ENCODE measurements around the gene USH1G. TPM values are rescaled to one million over a fixed set of nuclear protein-coding genes. Genes with fewer than 3 reads are reported as not detected.
A peak's percentile ranks its signal among the peaks of the same experiment; 100 is the strongest.
"Not testable (repeated sequence)": the region's sequence is repeated elsewhere in the genome, so short reads cannot be mapped to it uniquely, and the experiment has no call there.

The USH1G gene
- polyA plus RNA-seq, 4 donors, result 0.44 to 0.90 (median 0.75) TPM

GRCh38 chr17:74877592-74878548 is 45.2 kb downstream of the USH1G start:
- DNase-seq (ENCODE audit: low read depth in 4 of 4, low spot score in 2 of 4), result no peak

DNA sequence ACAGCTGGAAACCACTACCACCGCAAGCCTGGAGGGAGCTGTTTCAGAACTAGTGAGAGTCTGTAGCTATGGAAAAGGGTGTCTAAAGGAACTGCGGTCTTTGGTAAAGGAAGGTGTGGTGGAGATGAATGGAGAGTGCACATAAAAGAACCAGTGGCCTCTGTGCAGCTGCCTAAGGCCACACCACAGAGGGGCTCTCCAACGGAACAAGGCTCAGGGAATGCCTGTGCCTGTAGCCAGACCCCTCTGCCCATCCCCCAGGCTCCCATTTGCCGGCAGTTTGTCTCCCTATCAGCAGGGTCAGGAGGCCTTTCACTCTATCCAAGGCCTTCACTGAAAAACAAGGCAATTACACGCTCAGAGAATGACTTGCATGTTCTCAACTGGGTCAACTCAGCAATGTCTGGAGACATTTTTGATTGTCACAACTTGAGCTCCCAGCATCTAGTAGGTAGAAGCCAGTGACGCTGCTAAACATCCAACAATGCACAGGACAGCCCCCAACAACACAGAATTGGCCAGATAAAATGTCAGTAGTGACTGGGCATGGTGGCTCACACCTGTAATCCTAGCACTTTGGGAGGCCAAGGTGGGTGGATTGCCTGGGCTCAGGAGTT is 47.0 kb downstream of the USH1G start:
- DNase-seq (ENCODE audit: low read depth in 4 of 4, low spot score in 2 of 4), result no peak

- DNase-seq (ENCODE audit: low read depth in 4 of 4, low spot score in 2 of 4), result no peak
These were observed 47.7 kb downstream of the USH1G start for GRCh38 chr17:74875155-74875976.

DNA sequence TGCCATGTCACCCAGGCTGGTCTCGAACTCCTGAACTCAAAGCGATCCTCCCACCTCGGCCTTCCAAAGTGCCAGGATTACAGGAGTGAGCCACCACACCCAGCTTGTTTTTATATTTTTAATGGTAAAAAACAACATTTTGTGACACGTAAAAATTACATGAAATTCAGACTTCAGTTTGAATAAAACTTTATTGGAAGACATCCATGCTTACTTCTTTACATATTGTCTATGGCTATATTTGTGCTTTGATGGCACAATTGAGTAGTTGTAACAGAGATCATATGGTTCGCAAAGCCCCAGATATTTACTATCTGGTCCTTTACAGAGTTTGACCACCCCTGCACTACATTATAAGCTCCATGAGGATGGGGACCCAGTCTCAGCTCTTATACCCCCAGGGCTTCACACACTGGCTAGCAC is 48.4 kb downstream of the USH1G start:
- DNase-seq (ENCODE audit: low read depth in 4 of 4, low spot score in 2 of 4), result no peak

- no peak for DNase-seq (ENCODE audit: low read depth in 4 of 4, low spot score in 2 of 4)
These were observed 49.0 kb downstream of the USH1G start for GRCh38 chr17:74873874-74874614.

DNA sequence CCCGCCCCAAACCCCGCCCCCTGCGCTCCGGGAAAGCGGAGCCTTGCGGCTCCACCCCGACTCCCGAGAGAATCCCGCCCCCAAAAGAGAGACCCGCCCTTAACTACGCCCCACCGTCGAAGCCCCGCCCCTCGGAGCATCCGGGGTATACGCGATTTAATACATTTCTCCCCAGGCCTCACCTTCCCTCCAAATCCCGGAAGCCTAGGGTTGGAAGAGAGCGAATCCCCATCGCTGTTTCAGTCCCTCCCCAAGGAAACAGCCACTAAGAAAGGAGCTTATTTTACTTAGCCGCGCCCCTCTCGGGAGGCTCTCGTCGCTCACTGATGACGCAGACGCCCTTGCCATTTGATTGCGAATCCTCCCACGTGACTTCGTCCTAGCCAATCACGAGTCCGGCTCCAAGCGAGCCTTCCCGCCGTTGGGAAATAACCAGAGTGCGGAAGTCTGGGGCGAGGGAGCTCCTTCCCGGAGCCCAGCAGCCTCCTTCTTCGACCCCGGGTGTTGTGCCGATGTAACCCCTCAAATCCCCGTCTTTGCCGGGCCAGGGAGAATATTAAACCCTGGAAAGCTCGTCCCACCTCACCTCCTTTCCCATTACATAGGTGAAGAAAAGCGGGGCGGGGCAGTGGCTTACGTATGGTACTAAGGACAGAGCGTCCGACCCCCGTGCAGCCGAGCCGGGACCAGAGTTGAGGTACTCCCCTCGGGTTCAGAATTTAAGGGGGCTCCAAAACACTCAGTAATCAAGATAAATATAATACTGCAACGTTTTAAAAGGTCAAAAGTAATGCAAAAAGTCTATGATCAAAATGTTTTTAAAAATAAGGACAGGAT is 49.8 kb downstream of the USH1G start:
- peak; percentile 98 to 100 (median 100) for DNase-seq (ENCODE audit: low read depth in 4 of 4, low spot score in 2 of 4)

DNA sequence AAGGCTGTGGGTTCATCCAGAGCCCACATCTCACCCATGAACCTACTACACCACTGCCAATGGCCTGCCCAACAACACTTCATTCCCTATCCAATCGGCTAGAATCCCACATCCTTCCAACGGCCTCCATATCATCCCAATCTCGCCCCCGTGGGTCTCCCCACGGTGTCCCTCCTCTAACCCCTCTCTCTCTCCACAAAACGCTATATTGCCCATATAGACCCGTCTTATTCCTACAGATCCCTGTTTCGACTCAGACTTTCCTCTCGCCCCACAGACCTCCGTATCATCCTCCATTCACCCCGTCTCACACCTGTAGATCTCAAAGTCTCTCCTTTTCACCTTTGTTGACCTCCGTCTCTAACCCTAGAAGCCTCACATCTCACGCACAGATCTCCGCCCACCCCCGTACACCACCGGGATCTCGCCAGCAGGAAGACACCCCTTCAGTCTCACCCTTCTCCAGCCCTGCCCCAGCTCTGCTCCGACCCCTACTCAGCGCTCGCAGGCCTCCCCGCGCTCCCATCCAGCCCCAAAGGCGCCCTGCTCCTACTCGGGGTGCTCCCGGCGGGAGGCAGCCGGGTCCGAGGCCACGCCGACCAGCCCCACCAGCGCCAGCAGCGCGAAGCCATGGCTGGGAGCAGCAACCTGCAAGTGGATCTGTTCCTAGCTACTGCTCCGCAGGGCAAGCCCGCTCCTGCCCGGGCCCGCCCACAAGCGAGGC is 50.6 kb downstream of the USH1G start, which contains the start of gene FDXR:
TSS of gene FDXR (minus strand) at position 682 of the 724 bp plus-strand sequence. CDS start at position 632, 50 bp downstream.
- no peak for DNase-seq (ENCODE audit: low read depth in 4 of 4, low spot score in 2 of 4)

GRCh38 chr17:74871356-74872076 is 51.5 kb downstream of the USH1G start:
- DNase-seq (ENCODE audit: low read depth in 4 of 4, low spot score in 2 of 4), result no peak

DNA sequence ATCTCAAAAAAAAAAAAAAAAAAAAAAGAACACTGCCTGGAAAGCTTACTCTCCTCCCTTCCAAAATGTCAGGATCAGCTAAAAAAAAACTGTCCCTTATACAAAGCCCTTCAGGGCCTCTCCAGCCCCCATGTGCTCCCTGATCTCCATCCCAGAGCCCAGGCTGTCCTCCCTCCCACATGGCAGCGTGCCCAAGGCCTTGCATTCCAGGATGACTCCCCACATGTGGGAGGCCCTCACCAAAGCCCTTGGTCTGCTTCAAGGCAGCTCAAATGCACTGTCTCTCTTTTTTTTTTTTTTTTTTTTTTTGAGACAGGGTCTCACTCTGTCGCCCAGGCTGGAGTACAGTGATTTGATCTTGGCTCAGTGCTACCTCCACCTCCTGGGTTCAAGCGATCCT is 52.5 kb downstream of the USH1G start:
- DNase-seq (ENCODE audit: low read depth in 4 of 4, low spot score in 2 of 4), result no peak

DNA sequence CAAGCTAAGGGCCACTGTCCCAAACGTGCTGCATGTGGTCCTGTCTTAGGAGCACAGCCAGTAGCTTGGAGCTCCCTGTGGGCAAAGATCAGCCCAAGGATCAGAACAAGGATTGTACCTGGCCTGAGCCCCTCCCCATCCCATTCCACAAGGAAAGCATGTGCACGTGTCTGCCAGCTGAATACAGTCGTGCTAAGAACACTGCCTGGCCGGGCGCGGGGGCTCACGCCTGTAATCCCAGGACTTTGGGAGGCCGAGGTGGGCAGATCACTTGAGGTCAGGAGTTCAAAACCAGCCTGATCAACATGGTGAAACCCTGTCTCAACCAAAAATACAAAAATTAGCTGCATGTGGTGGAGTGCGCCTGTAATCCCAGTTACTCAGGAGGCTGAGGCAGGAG is 53.0 kb downstream of the USH1G start:
- not testable (repeated sequence) for DNase-seq (ENCODE audit: low read depth in 4 of 4, low spot score in 2 of 4)

DNA sequence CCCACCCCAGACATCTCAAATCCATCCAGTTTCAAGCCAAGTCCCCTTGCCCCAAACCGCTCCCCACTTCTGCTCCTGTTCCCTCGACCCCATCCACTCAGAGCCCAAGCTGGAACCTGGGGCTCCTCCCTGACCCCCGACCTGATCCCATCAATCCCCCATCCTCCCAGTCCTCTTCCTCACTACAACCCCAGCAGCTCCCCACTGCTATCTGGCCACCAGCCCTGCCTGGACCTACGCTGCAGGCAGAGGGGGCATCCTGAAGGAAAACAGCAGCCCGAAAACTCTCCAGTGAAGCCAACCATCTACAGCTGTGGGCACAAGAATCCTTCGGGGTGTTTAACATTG is 54.2 kb downstream of the USH1G start:
- DNase-seq (ENCODE audit: low read depth in 4 of 4, low spot score in 2 of 4), result no peak

DNA sequence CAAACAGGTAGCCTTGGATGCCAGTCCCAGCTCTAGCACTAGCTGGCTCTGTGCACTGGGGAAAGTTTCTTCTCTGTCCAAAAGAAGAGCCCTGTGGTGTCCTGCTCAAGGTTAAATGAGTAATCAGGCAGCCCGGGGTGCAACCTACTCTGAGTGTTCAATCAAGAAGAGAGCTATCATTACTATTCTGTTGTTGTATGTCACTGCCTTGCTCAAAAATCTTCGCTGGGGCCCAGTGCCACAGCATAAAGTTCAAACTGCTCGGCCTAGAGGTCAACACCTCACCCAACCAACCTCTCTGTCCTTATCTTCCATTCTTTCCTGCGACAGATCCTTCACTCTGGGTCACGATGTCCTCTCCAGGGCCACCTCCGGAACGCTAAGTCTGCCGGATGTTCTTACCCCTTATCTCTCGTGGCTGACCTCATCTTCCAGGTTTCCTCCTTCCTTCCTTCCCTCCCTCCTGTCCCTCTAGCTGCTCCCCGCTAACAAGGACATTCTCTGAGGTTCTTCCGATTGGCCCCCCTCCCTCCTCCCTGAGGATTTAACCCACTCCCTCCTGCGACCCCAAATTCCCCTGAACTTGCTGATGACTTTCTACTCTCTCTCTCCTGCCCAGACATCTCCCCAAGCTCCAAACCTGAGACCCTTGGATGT is 54.7 kb downstream of the USH1G start:
- no peak for DNase-seq (ENCODE audit: low read depth in 4 of 4, low spot score in 2 of 4)

DNA sequence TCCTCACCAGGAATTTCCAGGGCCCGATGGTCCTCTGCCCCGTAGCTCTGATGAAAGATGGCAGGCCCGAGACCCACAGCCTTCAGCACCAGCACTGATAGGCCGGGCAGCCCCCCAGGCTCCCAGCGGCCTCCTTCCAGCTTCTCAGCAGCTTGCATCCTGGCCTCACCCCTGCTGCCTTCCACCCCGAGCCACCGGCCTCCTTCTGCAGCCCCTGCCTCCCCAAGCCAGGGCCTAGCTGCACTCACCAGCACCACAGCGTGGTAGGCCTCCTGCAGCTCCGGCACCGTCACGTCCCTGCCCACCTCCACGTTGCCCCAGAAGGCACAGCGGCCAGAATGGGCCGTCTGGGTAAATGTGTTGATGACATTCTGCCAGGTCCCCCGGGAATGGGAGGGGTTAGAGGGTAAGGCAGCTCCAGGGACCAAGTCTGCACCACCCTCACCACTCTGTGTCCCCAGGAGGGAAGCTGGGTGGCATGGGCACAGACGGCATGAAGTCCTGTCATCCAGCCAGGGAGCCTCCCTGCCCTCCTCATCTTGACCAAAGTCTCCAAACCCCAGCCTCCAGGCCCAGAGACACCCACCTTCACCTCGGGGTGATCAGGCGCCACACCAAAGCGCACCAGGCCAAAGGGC is 56.7 kb downstream of the USH1G start:
- no peak for DNase-seq (ENCODE audit: low read depth in 4 of 4, low spot score in 2 of 4)

Measured in left renal cortex interstitium (tissue), 4 donors.